GM12878 (cell line): ENCODE data around the gene PLRG1. TPM values are rescaled to one million over a fixed set of nuclear protein-coding genes. Genes with fewer than 3 reads are reported as not detected.

Experiments
- ATAC-seq: fragments of 200-7000 bp; cut with Tn5 transposase; 3 replicates; pipeline ENCODE4 v1.9.1; 2020; ENCODE audit warnings: mild to moderate bottlenecking, moderate library complexity
- BruUV-seq: library from RNA; stranded (reverse); fragments of 400-500 nt; replicated peaks from 2 replicates; lab custom pipeline; 2021; lab: Mats Ljungman, UMichigan
- CTCF ChIA-PET: fragments of 300-600 bp; sonication (Branson Sonifier 250); formaldehyde crosslinking; extraction: SDS; loops from one replicate; lab custom pipeline; 2021; ENCODE audit warnings: inconsistent platforms; lab: Yijun Ruan, JAX
- POLR2A ChIA-PET: fragments of 350-600 bp; formaldehyde crosslinking; extraction: SDS; loops from one replicate; lab custom pipeline; 2021; ENCODE audit warnings: inconsistent platforms; lab: Charles Lee
- RAD21 ChIA-PET: fragments of 300-600 bp; sonication (Branson Sonifier 250); formaldehyde crosslinking; loops from one replicate; lab custom pipeline; 2023; ENCODE audit warnings: antibody characterized with exemption; ENCODE audit not compliant: unreplicated experiment; lab: Charles Lee
- SMC1A ChIA-PET: fragments of 300-600 bp; sonication (Branson Sonifier 250); formaldehyde crosslinking; loops from one replicate; lab custom pipeline; 2023; ENCODE audit not compliant: unreplicated experiment, uncharacterized antibody; lab: Charles Lee
- DNase-seq: peaks from one replicate; pipeline ENCODE4 v3.0.0-alpha.2; 2011; ENCODE audit warnings: low read depth, low spot score
- FAIRE-seq: peaks from 3 replicates; lab custom pipeline; 2011; peaks lifted over from hg19 to GRCh38; lab: Jason Lieb, UNC
- H2AFZ ChIP-seq: 2 replicates; pipeline ENCODE4 v1.6.0; 2011; ENCODE audit warnings: low read depth, low read length, control low read depth; ENCODE audit not compliant: control insufficient read depth
- H3K27ac ChIP-seq: 2 replicates; pipeline ENCODE4 v1.5.1; 2011; ENCODE audit warnings: control low read depth; ENCODE audit not compliant: control insufficient read depth, insufficient read depth
- H3K27me3 ChIP-seq, 2 experiments: replicated peaks in 1 of 2; 2 replicates each; pipeline versions ENCODE4 v1.6.0 to v1.6.1; 2011; ENCODE audit warnings: low read length in 1 of 2; ENCODE audit not compliant: control insufficient read depth in 2 of 2, insufficient read depth in 2 of 2
- H3K36me3 ChIP-seq, 2 experiments: 2 replicates each; pipeline ENCODE4 v1.5.1; 2011; ENCODE audit warnings: low read length in 1 of 2; ENCODE audit not compliant: control insufficient read depth in 2 of 2, insufficient read depth in 2 of 2
- H3K4me1 ChIP-seq: 2 replicates; pipeline ENCODE4 v1.6.1; 2011; ENCODE audit warnings: mild to moderate bottlenecking, low read length, moderate library complexity, mixed read lengths; ENCODE audit not compliant: control insufficient read depth, insufficient read depth
- H3K4me2 ChIP-seq: 2 replicates; pipeline ENCODE4 v1.6.0; 2011; ENCODE audit warnings: control low read depth; ENCODE audit not compliant: control insufficient read depth, insufficient read depth
- H3K4me3 ChIP-seq: fragments of 200-600 bp; sonication (generic); 2 replicates; pipeline ENCODE4 v1.5.1; 2016
- H3K79me2 ChIP-seq: 2 replicates; pipeline ENCODE4 v1.6.0; 2011; ENCODE audit warnings: low read length; ENCODE audit not compliant: control insufficient read depth, insufficient read depth
- H3K9ac ChIP-seq: 2 replicates; pipeline ENCODE4 v1.8.0; 2011; ENCODE audit warnings: low read length, control low read depth, mixed read lengths; ENCODE audit not compliant: control insufficient read depth, insufficient read depth
- H3K9me3 ChIP-seq: replicated peaks from 3 replicates; pipeline ENCODE4 v1.5.1; 2011; ENCODE audit warnings: mild to moderate bottlenecking, low read length; ENCODE audit not compliant: control insufficient read depth, insufficient read depth
- H4K20me1 ChIP-seq: 2 replicates; pipeline ENCODE4 v1.6.0; 2011; ENCODE audit not compliant: control insufficient read depth, insufficient read depth
- PRDM15 ChIP-seq: fragments of 450-650 bp; formaldehyde crosslinking; IDR thresholded peaks from 2 replicates; pipeline ENCODE4 v1.4.0; 2020; ENCODE audit warnings: mild to moderate bottlenecking, moderate library complexity
- WGBS: methylation state at CpG from one replicate; pipeline ENCODE4 v1.1.6; 2016; ENCODE audit warnings: low lambda C conversion rate; ENCODE audit not compliant: insufficient replicate concordance, insufficient coverage; ENCODE audit errors: missing lambda C conversion rate; 5-methylcytosine and 5-hydroxymethylcytosine counted together
- in situ Hi-C: fragments of 300-500 bp; cut with MboI; formaldehyde crosslinking; loops from 9 replicates; pipeline ENCODE4 v1.14.3; 2018; ENCODE audit warnings: mixed read lengths
- intact Hi-C: fragments of 100-400 bp; cut with micrococcal nuclease; formaldehyde crosslinking; loops from one replicate; pipeline ENCODE4 v1.14.2; 2022; ENCODE audit not compliant: unreplicated experiment
- polyA plus RNA-seq, 11 experiments: library from polyadenylated mRNA; depleted of rRNA in 4 of 11; unstranded in 6 of 11; stranded (reverse) in 5 of 11; fragments of >200 nt; fragmentation: Nextera tagmentation in 4 of 11; fragmentation: Illumina TruSeq in 1 of 11; extraction: Ambion mirVana in 4 of 11; extraction: Trizol in 1 of 11; gene quantifications; 1 replicate in 1 of 11; 2 replicates in 10 of 11; pipeline versions ENCODE4 v1.2.1 to v1.2.3, GENCODE V29; 2011 to 2016; ENCODE audit warnings: inconsistent platforms in 2 of 11, missing spikeins in 2 of 11, low read depth in 1 of 11
- total RNA-seq, 4 experiments: library from RNA; depleted of rRNA in 3 of 4; stranded (reverse); fragments of >200 nt in 3 of 4; fragmentation: Illumina TruSeq in 1 of 4; extraction: Trizol in 1 of 4; gene quantifications; 2 replicates each; pipeline versions ENCODE4 v1.2.1 to v1.2.3, GENCODE V29; 2013 to 2021

The PLRG1 gene
- total and polyA plus RNA-seq, 10 of the 15 experiments (the other 5 are each of a cell fraction or from before 2014, with no cell fraction given), result 54.7 to 182 (median 111) TPM

GRCh38 chr4:154529728-154530519 is 20.3 kb downstream of the PLRG1 start:
- no TSS peak for BruUV-seq
- Histone ChIP-seq H3K9ac (no peak overlapping the region), H3K4me1 (0 out of 2 replicates have a peak, but pooled peaks cover 3% of the 10 kb centered on the region), H4K20me1 (no peaks in the 10 kb centered on the region), H3K4me2 (no peak overlapping the region), H3K4me3 (no peak overlapping the region), H2AFZ (no peak overlapping the region), H3K79me2 (no peaks in the 10 kb centered on the region), H3K27ac (no peak overlapping the region), H3K9me3 (no peaks in the 10 kb centered on the region), H3K27me3 (no peaks in the 10 kb centered on the region), H3K36me3 (no peaks in the 10 kb centered on the region)
- DNase-seq, result no peak
- intact Hi-C loops, result no loop called here
- WGBS, result 62% methylated on average over 4 of the region's 4 CpGs
- RAD21 ChIA-PET, result interaction anchor here (1.1 kb wide), 1 partner anchor 23 kb away, joined by 3 read pairs; no protein-coding TSS in a partner anchor
- SMC1A ChIA-PET, result interaction anchor here (1.0 to 1.3 kb wide), 3 partner anchors 9 to 23 kb away, joined by 3 read pairs; no protein-coding TSS in a partner anchor
- no peak for ATAC-seq
- no peak for FAIRE-seq
- TF ChIP-seq PRDM15 (CRISPR knock-in tag), result no peak
- in situ Hi-C loops, result no loop called here
- POLR2A ChIA-PET, result no interaction called here
- CTCF ChIA-PET, result interaction anchor here (2.0 kb wide), 2 partner anchors 7 to 21 kb away, joined by 5 to 6 read pairs; partner anchors contain the start of gene PLRG1
